OCI-LY7 (cell line): ENCODE measurements around the gene ZMYND11.

Experiments used
- CTCF ChIP-seq: fragments of 200-600 bp; sonication (generic); conservative IDR thresholded peaks from 2 replicates; pipeline ENCODE4 v1.5.1; 2014; ENCODE audit warnings: mild to moderate bottlenecking, antibody characterized with exemption, low read length, moderate library complexity, mixed read lengths
- EZH2phosphoT487 ChIP-seq: fragments of 200-600 bp; sonication (generic); IDR thresholded peaks from 2 replicates; pipeline ENCODE4 v1.6.1; 2018; ENCODE audit warnings: low read depth, borderline replicate concordance, mild to moderate bottlenecking, mixed run types, antibody characterized with exemption, low read length, moderate library complexity, mixed read lengths

- no peak for TF ChIP-seq CTCF
- no peak for TF ChIP-seq EZH2phosphoT487
Observed at GRCh38 chr10:224571-224970, 89.3 kb downstream of the ZMYND11 start.
